ENCODE measurements around the gene CCNG2.

- no peak for TF ChIP-seq CTCF (IDR thresholded peaks at IDR 0.05; ENCODE audit: low read depth, low read length)
- TF ChIP-seq MAX (IDR thresholded peaks at IDR 0.05; ENCODE audit: low read depth, low read length) = no peak
Observed at GRCh38 chr4:77176640-77177039, 19.6 kb downstream of the CCNG2 start.

All from NB4 (cell line).